Activated T-cell treated with anti-CD3 and anti-CD28 coated beads, Interleukin-2, amount 50 U/mL, for 72 hours (primary cell): Measurements from ENCODE around the gene ETFA. TPM values are rescaled to one million over a fixed set of nuclear protein-coding genes. Genes with fewer than 3 reads are reported as not detected.

ENCODE experiments used
- ATAC-seq, 2 donors: fragments of 150-1000 bp; cut with Tn5 transposase; replicated peaks in 1 of 2; 2 replicates each; pipeline ENCODE4 v1.10.0; 2021; ENCODE audit warnings: moderate library complexity in 2 of 2, mild to moderate bottlenecking in 1 of 2
- DNase-seq, 2 donors: peaks; one replicate each; pipeline ENCODE4 v3.0.0; 2021 to 2022; ENCODE audit warnings: mixed read lengths in 1 of 2
- H3K27ac Mint-ChIP-seq: one replicate; pipeline ENCODE4 v1.8.0; 2022; ENCODE audit warnings: mild to moderate bottlenecking, moderate library complexity, mixed read lengths
- H3K27me3 Mint-ChIP-seq: one replicate; pipeline ENCODE4 v1.8.0; 2022; ENCODE audit warnings: low read depth, mixed read lengths
- H3K36me3 Mint-ChIP-seq, 2 donors: one replicate each; pipeline ENCODE4 v1.8.0; 2022; ENCODE audit warnings: mixed read lengths in 2 of 2, mild to moderate bottlenecking in 1 of 2; ENCODE audit not compliant: insufficient read depth in 2 of 2
- H3K4me1 Mint-ChIP-seq: one replicate; pipeline ENCODE4 v1.8.0; 2022; ENCODE audit warnings: low read depth, mixed read lengths
- H3K4me3 Mint-ChIP-seq, 2 donors: one replicate each; pipeline ENCODE4 v1.8.0; 2022; ENCODE audit warnings: mild to moderate bottlenecking in 2 of 2, mixed read lengths in 2 of 2, moderate library complexity in 2 of 2
- H3K9me3 Mint-ChIP-seq, 2 donors: one replicate each; pipeline ENCODE4 v1.8.0; 2022; ENCODE audit warnings: mixed read lengths in 2 of 2
- total RNA-seq, 2 donors: library from RNA; stranded (reverse); gene quantifications; one replicate each; pipeline ENCODE4 v1.2.3, GENCODE V29; 2022

The ETFA gene
- total RNA-seq, 2 donors from 2014 or later, result 143 to 158 TPM

GRCh38 chr15:76345583-76345879 is 34.3 kb upstream of the ETFA start:
- peaks cover 35% of the 10 kb centered on the region for H3K4me1 Mint-ChIP-seq
- no peak overlapping the region for H3K27ac Mint-ChIP-seq
- H3K9me3 Mint-ChIP-seq, result no peaks in the 10 kb centered on the region
- peak overlapping the region; percentile 62 to 84 for H3K4me3 Mint-ChIP-seq
- H3K27me3 Mint-ChIP-seq, result peaks cover 70% of the 10 kb centered on the region
- ATAC-seq (no peak), DNase-seq (no peak)
- peaks cover 5 to 7% of the 10 kb centered on the region in 2 donors for H3K36me3 Mint-ChIP-seq

DNA sequence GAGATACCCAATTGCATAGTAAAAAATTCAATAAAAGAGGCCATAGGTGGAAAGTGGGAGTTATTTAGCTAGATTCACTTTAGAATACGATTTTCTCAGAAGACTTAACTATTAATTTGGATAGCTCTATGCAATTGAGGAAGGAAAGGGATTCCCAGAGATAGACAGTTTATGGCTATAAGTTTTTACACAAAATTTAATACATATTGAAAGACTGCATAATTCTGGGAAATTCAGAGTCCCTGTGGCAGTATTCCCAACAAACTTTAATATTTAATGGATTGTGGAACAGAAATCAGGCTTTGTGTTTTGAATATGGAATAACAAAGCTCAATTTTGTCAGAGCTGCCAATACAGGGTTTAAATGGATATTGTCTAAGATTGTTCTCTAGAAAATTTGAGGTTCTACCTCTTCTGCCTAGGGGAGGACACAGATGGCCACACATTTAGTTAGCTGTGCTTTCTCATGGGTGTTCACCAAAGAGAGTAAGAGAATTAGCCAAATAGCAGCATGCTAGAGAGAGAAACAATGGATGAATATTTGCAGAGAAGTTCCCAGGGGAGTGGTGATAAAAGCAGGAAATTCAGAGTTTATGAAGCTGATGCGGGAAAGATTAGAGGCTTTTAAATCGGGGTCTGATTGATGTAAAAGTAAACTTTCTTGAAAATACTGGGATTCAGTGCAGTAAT is 33.8 kb upstream of the ETFA start:
- Mint-ChIP-seq H3K9me3 (no peaks in the 10 kb centered on the region), H3K36me3 (peaks cover 5 to 7% of the 10 kb centered on the region in 2 donors), H3K4me1 (peaks cover 40% of the 10 kb centered on the region), H3K27ac (no peak overlapping the region), H3K27me3 (peaks cover 72% of the 10 kb centered on the region), H3K4me3 (peak overlapping the region; percentile 62 to 84)
- ATAC-seq (no peak), DNase-seq (no peak)

DNA sequence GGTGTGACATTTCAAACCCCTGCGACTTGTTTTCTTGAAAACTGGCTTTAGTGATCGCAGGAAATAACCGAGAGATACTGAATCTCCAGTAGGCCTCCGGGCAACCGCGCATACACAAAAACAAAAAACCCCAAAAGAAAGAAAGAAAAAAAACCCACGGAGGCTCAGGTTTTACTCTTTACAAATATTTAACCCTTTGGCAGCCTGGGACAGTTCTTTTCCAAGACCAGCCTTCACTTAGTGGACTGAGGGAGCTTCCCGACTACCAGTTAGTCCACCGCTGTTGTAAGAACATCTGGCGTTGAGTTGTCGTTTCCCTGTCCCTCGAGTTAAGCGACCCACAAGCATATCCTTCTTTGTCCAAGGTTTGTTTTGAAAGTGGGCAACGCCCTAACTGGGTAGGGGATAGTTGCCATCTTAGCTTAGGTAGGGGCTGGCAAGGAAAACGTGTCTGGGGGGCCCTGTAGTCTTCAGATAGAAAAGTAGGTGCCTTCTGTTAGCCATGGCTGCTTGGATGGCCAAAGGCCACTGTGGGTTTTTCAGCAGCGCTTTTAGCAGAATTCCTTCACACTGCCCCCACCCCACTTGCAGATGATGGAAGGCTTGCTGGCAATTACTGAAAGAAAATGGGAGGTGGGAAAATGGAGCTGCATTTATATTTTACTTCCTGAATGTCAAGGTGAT is 32.2 kb upstream of the ETFA start:
- DNase-seq, result no peak

GRCh38 chr15:76342382-76343201 is 31.3 kb upstream of the ETFA start:
- Mint-ChIP-seq H3K27me3 (peaks cover 76% of the 10 kb centered on the region), H3K9me3 (no peaks in the 10 kb centered on the region), H3K36me3 (peaks cover 0 to 6% of the 10 kb centered on the region in 2 donors), H3K4me3 (peak overlapping the region; percentile 88 to 99), H3K27ac (no peak overlapping the region), H3K4me1 (peaks cover 56% of the 10 kb centered on the region)
- ATAC-seq (peak in 1 of 2 donors; percentile 8), DNase-seq (peak; percentile 28 to 50)

More for the DNA sequence above, 32.2 kb upstream of the ETFA start:
- no peak for ATAC-seq
- H3K4me1 Mint-ChIP-seq, result peaks cover 55% of the 10 kb centered on the region
- H3K9me3 Mint-ChIP-seq, result no peaks in the 10 kb centered on the region
- peaks cover 5 to 10% of the 10 kb centered on the region in 2 donors for H3K36me3 Mint-ChIP-seq
- H3K27me3 Mint-ChIP-seq, result peaks cover 80% of the 10 kb centered on the region
- H3K4me3 Mint-ChIP-seq, result peak overlapping the region; percentile 57 to 65
- no peak overlapping the region for H3K27ac Mint-ChIP-seq

- H3K4me1 Mint-ChIP-seq, result peaks cover 60% of the 10 kb centered on the region
- DNase-seq (no peak), ATAC-seq (no peak)
- H3K4me3 Mint-ChIP-seq, result peak overlapping the region; percentile 88 to 99
- peaks cover 78% of the 10 kb centered on the region for H3K27me3 Mint-ChIP-seq
- no peak overlapping the region for H3K27ac Mint-ChIP-seq
- no peaks in the 10 kb centered on the region for H3K9me3 Mint-ChIP-seq
- H3K36me3 Mint-ChIP-seq, result peaks cover 0 to 8% of the 10 kb centered on the region in 2 donors
Observed at GRCh38 chr15:76342058-76342381, 30.8 kb upstream of the ETFA start.

- H3K4me3 Mint-ChIP-seq, result peak overlapping the region; percentile 92 to 99
- peaks cover 0 to 12% of the 10 kb centered on the region in 2 donors for H3K36me3 Mint-ChIP-seq
- DNase-seq (peak in 1 of 2 donors; percentile 12), ATAC-seq (no peak)
- peaks cover 84% of the 10 kb centered on the region for H3K27me3 Mint-ChIP-seq
- peaks cover 65% of the 10 kb centered on the region for H3K4me1 Mint-ChIP-seq
- H3K27ac Mint-ChIP-seq, result no peak overlapping the region
- no peaks in the 10 kb centered on the region for H3K9me3 Mint-ChIP-seq
Observed at GRCh38 chr15:76341366-76342057, 30.2 kb upstream of the ETFA start.

DNA sequence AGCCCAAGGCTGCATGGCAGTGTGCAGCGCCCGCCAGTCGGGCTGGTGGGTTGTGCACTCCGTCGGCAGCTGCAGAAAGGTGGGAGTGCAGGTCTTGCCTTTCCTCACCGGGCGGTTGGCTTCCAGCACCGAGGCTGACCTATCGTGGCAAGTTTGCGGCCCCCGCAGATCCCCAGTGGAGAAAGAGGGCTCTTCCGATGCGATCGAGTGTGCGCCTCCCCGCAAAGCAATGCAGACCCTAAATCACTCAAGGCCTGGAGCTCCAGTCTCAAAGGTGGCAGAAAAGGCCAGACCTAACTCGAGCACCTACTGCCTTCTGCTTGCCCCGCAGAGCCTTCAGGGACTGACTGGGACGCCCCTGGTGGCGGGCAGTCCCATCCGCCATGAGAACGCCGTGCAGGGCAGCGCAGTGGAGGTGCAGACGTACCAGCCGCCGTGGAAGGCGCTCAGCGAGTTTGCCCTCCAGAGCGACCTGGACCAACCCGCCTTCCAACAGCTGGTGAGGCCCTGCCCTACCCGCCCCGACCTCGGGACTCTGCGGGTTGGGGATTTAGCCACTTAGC is 29.6 kb upstream of the ETFA start:
- Mint-ChIP-seq H3K9me3 (no peaks in the 10 kb centered on the region), H3K4me1 (peaks cover 66% of the 10 kb centered on the region), H3K4me3 (peak overlapping the region; percentile 92 to 99), H3K27ac (no peak overlapping the region), H3K27me3 (peaks cover 86% of the 10 kb centered on the region), H3K36me3 (peaks cover 0 to 12% of the 10 kb centered on the region in 2 donors)
- DNase-seq (peak; percentile 73 to 79), ATAC-seq (peak; percentile 62 to 70)

DNA sequence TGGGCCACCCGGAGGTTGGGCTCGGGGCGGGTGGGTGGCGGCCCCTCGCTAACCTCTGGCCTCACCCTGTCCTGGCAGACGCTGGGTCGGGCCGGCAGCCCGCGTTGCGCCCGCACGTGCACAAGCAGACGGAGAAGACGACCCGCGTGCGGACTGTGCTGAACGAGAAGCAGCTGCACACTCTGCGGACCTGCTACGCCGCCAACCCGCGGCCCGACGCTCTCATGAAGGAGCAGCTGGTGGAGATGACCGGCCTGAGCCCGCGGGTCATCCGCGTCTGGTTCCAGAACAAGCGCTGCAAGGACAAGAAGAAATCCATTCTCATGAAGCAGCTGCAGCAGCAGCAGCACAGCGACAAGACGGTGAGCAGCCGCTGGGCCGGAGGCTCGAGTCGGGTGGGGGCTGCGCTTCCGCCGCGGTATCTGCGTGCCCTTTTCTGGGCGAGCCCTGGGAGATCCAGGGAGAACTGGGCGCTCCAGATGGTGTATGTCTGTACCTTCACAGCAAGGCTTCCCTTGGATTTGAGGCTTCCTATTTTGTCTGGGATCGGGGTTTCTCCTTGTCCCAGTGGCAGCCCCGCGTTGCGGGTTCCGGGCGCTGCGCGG is 29.0 kb upstream of the ETFA start:
- no peaks in the 10 kb centered on the region for H3K9me3 Mint-ChIP-seq
- H3K4me1 Mint-ChIP-seq, result peaks cover 66% of the 10 kb centered on the region
- peak; percentile 42 to 46 for DNase-seq

GRCh38 chr15:76339305-76340197 is 28.3 kb upstream of the ETFA start:
- H3K27me3 Mint-ChIP-seq, result peaks cover 86% of the 10 kb centered on the region
- H3K36me3 Mint-ChIP-seq, result peaks cover 0 to 14% of the 10 kb centered on the region in 2 donors
- H3K4me1 Mint-ChIP-seq, result peaks cover 71% of the 10 kb centered on the region
- DNase-seq (peak in 1 of 2 donors; percentile 21), ATAC-seq (no peak)
- peak overlapping the region; percentile 92 to 99 for H3K4me3 Mint-ChIP-seq
- no peaks in the 10 kb centered on the region for H3K9me3 Mint-ChIP-seq
- H3K27ac Mint-ChIP-seq, result no peak overlapping the region

More for the DNA sequence above, 29.0 kb upstream of the ETFA start:
- ATAC-seq, result peak; percentile 18 to 25
- peaks cover 86% of the 10 kb centered on the region for H3K27me3 Mint-ChIP-seq
- H3K36me3 Mint-ChIP-seq, result peaks cover 0 to 14% of the 10 kb centered on the region in 2 donors
- no peak overlapping the region for H3K27ac Mint-ChIP-seq
- H3K4me3 Mint-ChIP-seq, result peak overlapping the region; percentile 92 to 99

DNA sequence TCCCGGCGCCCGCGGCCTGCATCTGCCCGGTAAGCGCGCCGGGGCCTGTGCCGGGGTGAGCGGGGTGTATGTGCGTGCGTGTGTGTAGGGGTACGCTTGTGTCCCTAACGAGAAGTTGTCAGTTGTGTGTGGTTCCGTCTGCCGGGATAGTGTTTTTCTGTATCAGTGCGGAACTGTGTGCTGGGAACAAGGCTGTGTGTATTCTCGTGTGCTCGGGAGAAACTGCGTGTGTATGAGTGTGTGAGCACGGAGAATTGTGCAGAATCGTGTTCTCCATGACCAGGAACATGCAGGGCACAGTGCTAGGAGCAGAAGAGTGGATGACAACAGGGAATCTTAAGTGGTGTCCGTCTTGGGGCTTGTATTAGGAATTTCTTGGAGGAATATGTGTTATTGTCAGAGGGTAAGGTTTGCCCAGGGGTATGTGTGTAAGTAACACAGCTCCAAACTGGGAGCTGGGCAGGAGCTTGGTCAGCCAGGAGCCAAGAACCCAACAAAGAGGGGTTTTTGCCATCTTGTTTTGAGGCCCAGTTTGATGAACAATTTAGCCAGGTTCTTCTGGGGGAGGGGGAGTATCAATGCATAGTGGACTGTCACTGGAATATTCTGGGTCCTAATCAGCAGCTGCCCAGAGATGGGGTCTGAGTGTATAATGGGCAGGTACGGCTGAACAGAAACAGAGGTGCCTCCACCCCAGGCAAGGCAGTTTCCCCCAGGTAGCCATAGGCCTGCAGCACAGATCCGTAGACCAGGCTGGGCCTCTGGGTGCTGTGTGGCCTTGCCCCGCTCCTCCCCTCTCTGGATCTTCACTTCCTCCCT is 27.4 kb upstream of the ETFA start:
- DNase-seq (no peak), ATAC-seq (no peak)
- Mint-ChIP-seq H3K27ac (no peak overlapping the region), H3K4me3 (peak overlapping the region; percentile 92 to 99), H3K27me3 (peaks cover 86% of the 10 kb centered on the region), H3K9me3 (no peaks in the 10 kb centered on the region), H3K36me3 (peaks cover 0 to 15% of the 10 kb centered on the region in 2 donors), H3K4me1 (peaks cover 77% of the 10 kb centered on the region)
